SU-DHL-6 (cell line): ENCODE measurements around the gene PPP2R2C.

Source experiments
- H2AFZ ChIP-seq: fragments of 200-600 bp; sonication (generic); 2 replicates; pipeline ENCODE4 v1.6.1; 2014; ENCODE audit warnings: low read depth, mild to moderate bottlenecking, moderate library complexity, mixed read lengths, antibody characterized with exemption, low read length; ENCODE audit not compliant: severe bottlenecking
- H3F3A ChIP-seq: fragments of 200-600 bp; shearing (Covaris generic); 2 replicates; pipeline ENCODE4 v1.6.0; 2016; ENCODE audit warnings: antibody characterized with exemption, mild to moderate bottlenecking; ENCODE audit not compliant: insufficient read depth
- H3K27ac ChIP-seq: fragments of 200-600 bp; sonication (generic); 2 replicates; pipeline ENCODE4 v1.5.1; 2016; ENCODE audit warnings: low read depth, mild to moderate bottlenecking, low read length, moderate library complexity, mixed read lengths
- H3K27me3 ChIP-seq: fragments of 200-600 bp; sonication (generic), shearing (Covaris generic); 2 replicates; pipeline ENCODE4 v1.6.0; 2014; ENCODE audit warnings: mild to moderate bottlenecking, low read length
- H3K36me3 ChIP-seq: fragments of 200-600 bp; sonication (generic); 2 replicates; pipeline ENCODE4 v1.6.1; 2014; ENCODE audit warnings: mild to moderate bottlenecking, low read length, mixed read lengths
- H3K4me2 ChIP-seq: fragments of 300-600, 200-600 bp; shearing (Covaris generic), sonication (generic); 2 replicates; pipeline ENCODE4 v1.6.0; 2014; ENCODE audit warnings: low read length, low read depth, mild to moderate bottlenecking; ENCODE audit not compliant: poor library complexity, severe bottlenecking
- H3K4me3 ChIP-seq: fragments of 200-600 bp; sonication (generic); 2 replicates; pipeline ENCODE4 v1.5.1; 2014; ENCODE audit warnings: antibody characterized with exemption, low read length, mild to moderate bottlenecking, mixed read lengths; ENCODE audit not compliant: insufficient read depth, poor library complexity, severe bottlenecking
- H3K79me2 ChIP-seq: fragments of 200-600 bp; sonication (generic); 2 replicates; pipeline ENCODE4 v1.6.1; 2014; ENCODE audit warnings: mild to moderate bottlenecking, low read length, moderate library complexity; ENCODE audit not compliant: insufficient read depth
- H3K9ac ChIP-seq: fragments of 200-600 bp; sonication (generic); 2 replicates; pipeline ENCODE4 v1.7.0; 2014; ENCODE audit warnings: mild to moderate bottlenecking, low read length
- H3K9me2 ChIP-seq: fragments of 200-600 bp; sonication (generic); replicated peaks from 2 replicates; pipeline ENCODE4 v1.6.1; 2014; ENCODE audit warnings: low read length; ENCODE audit not compliant: insufficient read depth
- H3K9me3 ChIP-seq: fragments of 200-600 bp; sonication (generic); 2 replicates; pipeline ENCODE4 v1.6.1; 2014; ENCODE audit warnings: low read length, mixed read lengths; ENCODE audit not compliant: insufficient read depth
- H4K20me1 ChIP-seq: fragments of 200-600 bp; sonication (generic); 2 replicates; pipeline ENCODE4 v1.6.1; 2014; ENCODE audit warnings: low read depth, mild to moderate bottlenecking, antibody characterized with exemption, low read length, moderate library complexity, mixed read lengths
- EZH2phosphoT487 ChIP-seq: fragments of 200-600 bp; sonication (generic), shearing (Covaris generic); conservative IDR thresholded peaks from 2 replicates; pipeline ENCODE4 v1.6.1; 2018; ENCODE audit warnings: mild to moderate bottlenecking, antibody characterized with exemption, low read length, moderate library complexity, mixed read lengths
- TF ChIP-seq, protein P1 (sequence below): fragments of 200-600 bp; sonication (generic); IDR thresholded peaks from one replicate; pipeline ENCODE4 v1.5.1; 2017; ENCODE audit warnings: antibody characterized with exemption, mild to moderate bottlenecking, low read length, moderate library complexity; ENCODE audit not compliant: insufficient read depth, poor library complexity, severe bottlenecking

Gene PPP2R2C

DNA sequence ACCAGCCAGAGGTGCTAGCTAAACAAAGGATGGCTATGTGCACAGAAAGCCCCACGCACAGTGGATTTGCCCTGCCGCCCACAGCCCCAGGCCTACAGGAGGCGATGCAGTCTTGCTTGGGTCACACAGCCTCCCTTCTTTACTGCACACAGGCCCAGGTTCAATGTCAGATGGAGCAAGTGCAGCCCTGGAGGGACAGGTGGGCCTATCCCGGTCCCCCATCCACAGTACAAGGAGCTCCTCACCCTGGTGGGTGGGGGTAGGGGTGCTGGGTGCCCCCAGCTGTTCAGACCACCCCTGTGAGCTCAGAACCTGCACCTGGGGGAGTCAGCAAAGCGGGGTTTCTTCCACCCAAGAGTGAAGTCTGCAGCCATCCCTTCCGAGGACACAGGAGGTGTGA, 114.9 kb downstream of the PPP2R2C start:
- H3K9me2 ChIP-seq, result no peaks in the 10 kb centered on the region
- TF ChIP-seq EZH2phosphoT487, result no peak
- TF ChIP-seq, protein P1, sequence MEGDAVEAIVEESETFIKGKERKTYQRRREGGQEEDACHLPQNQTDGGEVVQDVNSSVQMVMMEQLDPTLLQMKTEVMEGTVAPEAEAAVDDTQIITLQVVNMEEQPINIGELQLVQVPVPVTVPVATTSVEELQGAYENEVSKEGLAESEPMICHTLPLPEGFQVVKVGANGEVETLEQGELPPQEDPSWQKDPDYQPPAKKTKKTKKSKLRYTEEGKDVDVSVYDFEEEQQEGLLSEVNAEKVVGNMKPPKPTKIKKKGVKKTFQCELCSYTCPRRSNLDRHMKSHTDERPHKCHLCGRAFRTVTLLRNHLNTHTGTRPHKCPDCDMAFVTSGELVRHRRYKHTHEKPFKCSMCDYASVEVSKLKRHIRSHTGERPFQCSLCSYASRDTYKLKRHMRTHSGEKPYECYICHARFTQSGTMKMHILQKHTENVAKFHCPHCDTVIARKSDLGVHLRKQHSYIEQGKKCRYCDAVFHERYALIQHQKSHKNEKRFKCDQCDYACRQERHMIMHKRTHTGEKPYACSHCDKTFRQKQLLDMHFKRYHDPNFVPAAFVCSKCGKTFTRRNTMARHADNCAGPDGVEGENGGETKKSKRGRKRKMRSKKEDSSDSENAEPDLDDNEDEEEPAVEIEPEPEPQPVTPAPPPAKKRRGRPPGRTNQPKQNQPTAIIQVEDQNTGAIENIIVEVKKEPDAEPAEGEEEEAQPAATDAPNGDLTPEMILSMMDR, result no peak
- no peaks in the 10 kb centered on the region for H4K20me1 ChIP-seq
- no peaks in the 10 kb centered on the region for H3K9me3 ChIP-seq
- no peak overlapping the region for H3K4me2 ChIP-seq
- no peaks in the 10 kb centered on the region for H3K36me3 ChIP-seq
- no peak overlapping the region for H3K27ac ChIP-seq
- H3K27me3 ChIP-seq, result no peaks in the 10 kb centered on the region
- no peak overlapping the region for H3K4me3 ChIP-seq
- no peaks in the 10 kb centered on the region for H3F3A ChIP-seq
- no peak overlapping the region for H3K9ac ChIP-seq
- no peak overlapping the region for H2AFZ ChIP-seq
- H3K79me2 ChIP-seq, result no peaks in the 10 kb centered on the region

DNA sequence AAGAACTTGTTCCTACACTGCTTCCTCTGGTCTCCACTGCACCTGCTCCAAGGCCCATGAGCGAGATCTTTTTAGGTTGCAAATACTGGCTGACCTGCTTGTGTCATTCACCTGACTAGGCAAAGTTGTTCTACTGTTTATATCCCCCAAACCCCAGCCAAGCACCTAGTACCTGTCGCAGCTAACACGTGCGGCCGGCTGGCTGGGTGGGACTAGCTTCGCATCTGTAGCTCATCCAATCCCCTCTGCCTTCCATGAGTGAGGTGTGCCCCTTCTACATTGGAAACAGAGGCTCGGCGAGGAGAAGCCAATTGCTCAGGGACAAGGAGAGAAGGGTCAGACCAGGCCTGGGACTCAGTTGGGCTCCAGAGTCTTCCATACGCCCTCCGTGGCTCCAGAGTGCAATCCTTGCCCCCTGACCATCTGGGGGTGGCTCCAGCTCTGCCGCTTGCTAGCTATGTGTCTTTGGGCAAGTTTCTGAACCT, 116.3 kb downstream of the PPP2R2C start:
- H3K36me3 ChIP-seq, result no peaks in the 10 kb centered on the region
- no peaks in the 10 kb centered on the region for H4K20me1 ChIP-seq
- H3K27me3 ChIP-seq, result no peaks in the 10 kb centered on the region
- no peak overlapping the region for H3K27ac ChIP-seq
- no peaks in the 10 kb centered on the region for H3K79me2 ChIP-seq
- no peaks in the 10 kb centered on the region for H3K9me2 ChIP-seq
- H3K9ac ChIP-seq, result no peak overlapping the region
- H3K4me3 ChIP-seq, result no peak overlapping the region
- H2AFZ ChIP-seq, result no peak overlapping the region
- H3K9me3 ChIP-seq, result no peaks in the 10 kb centered on the region
- no peak for TF ChIP-seq EZH2phosphoT487
- TF ChIP-seq, protein P1, result no peak
- no peaks in the 10 kb centered on the region for H3F3A ChIP-seq
- no peak overlapping the region for H3K4me2 ChIP-seq

DNA sequence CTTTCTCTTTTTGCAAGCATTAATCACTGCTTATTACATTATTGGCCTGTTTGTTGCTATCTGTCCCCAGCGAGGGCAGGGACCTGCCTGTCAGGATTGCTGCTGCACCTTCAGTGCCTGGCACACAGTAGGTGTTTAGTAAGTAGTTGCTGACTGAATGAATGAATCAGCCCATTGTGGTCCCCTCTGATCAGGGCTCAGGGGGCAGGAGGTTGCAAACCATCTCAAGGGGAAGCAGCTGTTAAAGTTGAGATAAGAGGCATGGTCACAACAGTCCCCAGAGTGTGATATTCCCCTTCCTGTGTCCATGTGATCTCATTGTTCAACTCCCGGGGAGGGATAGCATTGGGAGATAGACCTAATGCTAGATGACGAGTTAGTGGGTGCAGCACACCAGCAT, 117.4 kb downstream of the PPP2R2C start:
- H3K4me2 ChIP-seq, result no peak overlapping the region
- no peaks in the 10 kb centered on the region for H3K9me2 ChIP-seq
- no peaks in the 10 kb centered on the region for H3F3A ChIP-seq
- no peak overlapping the region for H3K4me3 ChIP-seq
- H3K36me3 ChIP-seq, result no peaks in the 10 kb centered on the region
- no peaks in the 10 kb centered on the region for H3K27me3 ChIP-seq
- no peaks in the 10 kb centered on the region for H3K79me2 ChIP-seq
- no peak overlapping the region for H3K9ac ChIP-seq
- no peak overlapping the region for H3K27ac ChIP-seq
- TF ChIP-seq, protein P1, result no peak
- no peak for TF ChIP-seq EZH2phosphoT487
- H2AFZ ChIP-seq, result no peak overlapping the region
- H4K20me1 ChIP-seq, result no peaks in the 10 kb centered on the region
- no peaks in the 10 kb centered on the region for H3K9me3 ChIP-seq
